ENCODE results near the gene PHF5A.
A peak's percentile ranks its signal among the peaks of the same experiment; 100 is the strongest.

Gene PHF5A

DNA sequence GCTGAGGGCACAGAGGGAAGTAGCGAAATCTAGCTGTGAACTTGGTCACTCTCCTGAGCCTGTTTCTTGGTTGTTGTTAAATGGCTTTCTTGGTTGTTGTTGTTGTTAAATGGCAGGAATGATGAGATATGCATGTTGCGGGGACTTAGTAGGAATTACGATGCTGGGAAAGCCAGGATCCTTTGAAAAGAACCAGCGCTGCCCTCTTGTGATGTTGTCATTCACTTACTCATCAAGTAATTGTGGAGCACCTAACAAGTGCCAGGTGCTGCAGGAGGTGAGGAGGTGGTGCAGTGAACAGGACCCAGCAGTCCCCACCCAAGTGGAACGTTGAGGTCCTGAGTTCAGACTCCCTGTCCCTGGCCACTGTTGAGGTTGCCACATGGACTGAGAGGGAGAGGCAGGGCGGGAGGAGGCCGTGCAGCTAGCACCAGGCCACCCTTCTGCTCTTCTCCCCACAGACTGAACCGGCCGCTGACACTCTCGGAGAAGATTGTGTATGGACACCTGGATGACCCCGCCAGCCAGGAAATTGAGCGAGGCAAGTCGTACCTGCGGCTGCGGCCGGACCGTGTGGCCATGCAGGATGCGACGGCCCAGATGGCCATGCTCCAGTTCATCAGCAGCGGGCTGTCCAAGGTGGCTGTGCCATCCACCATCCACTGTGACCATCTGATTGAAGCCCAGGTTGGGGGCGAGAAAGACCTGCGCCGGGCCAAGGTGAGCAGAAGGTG lies 39.0 kb upstream of the PHF5A start:
- DNase-seq (ENCODE audit: insufficient read length, low spot score) (no peak), FAIRE-seq (no peak)
- TF ChIP-seq SPI1 (IDR thresholded peaks at IDR 0.05; ENCODE audit: low read depth, low read length) = no peak
- TF ChIP-seq TAF1 (IDR thresholded peaks at IDR 0.05; ENCODE audit: low read depth, low read length) = no peak
- no peak for TF ChIP-seq POU2F2 (IDR thresholded peaks at IDR 0.05; ENCODE audit: low read depth, low read length)
- TF ChIP-seq PAX5 (IDR thresholded peaks at IDR 0.05; ENCODE audit: insufficient read depth, low read length, severe bottlenecking) = no peak
- TF ChIP-seq POLR2A (IDR thresholded peaks at IDR 0.05; ENCODE audit: low read depth, low read length) = no peak
- no peak for TF ChIP-seq POLR2AphosphoS5 (IDR thresholded peaks at IDR 0.05; ENCODE audit: low read depth, low read length)

DNA sequence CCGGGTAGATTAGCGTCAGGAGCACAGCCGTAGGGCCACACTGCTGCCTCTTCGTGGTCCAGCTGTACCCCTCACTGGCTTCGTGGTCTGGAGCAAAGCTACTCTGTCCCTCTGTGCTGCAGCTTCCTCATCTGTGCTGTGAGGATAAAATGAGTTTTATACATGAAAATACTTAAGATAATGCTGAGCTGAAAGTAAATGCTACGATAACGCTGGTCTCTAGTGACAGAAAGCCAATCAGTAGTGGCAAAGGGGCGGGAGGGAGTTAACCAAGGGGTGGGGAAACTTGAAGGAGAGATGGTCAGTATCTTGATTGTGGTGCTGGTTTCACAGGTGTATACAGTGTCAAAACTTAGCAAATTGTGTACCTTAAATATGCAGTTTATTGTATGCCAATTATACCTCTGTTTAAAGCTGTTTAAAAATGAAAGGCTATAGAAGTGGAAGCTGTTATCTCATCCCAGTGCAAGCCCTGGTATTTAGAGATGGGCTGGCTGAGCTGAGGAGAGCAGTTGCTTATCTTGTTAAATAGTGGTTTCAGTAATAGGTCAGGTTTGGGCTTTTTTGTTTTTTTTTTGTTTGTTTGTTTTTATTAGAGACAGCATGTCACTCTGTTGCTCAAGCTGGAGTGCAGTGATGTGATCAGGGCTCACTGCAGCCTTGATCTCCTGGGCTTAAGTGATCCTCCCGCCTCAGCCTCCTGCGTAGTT lies 37.2 kb upstream of the PHF5A start:
- TF ChIP-seq PAX5 (IDR thresholded peaks at IDR 0.05; ENCODE audit: insufficient read depth, low read length, severe bottlenecking) (no peak), TAF1 (IDR thresholded peaks at IDR 0.05; ENCODE audit: low read depth, low read length) (no peak), POU2F2 (IDR thresholded peaks at IDR 0.05; ENCODE audit: low read depth, low read length) (no peak), SPI1 (IDR thresholded peaks at IDR 0.05; ENCODE audit: low read depth, low read length) (no peak), POLR2A (IDR thresholded peaks at IDR 0.05; ENCODE audit: low read depth, low read length) (no peak), POLR2AphosphoS5 (IDR thresholded peaks at IDR 0.05; ENCODE audit: low read depth, low read length) (no peak)
- DNase-seq (ENCODE audit: insufficient read length, low spot score) (no peak), FAIRE-seq (no peak)

DNA sequence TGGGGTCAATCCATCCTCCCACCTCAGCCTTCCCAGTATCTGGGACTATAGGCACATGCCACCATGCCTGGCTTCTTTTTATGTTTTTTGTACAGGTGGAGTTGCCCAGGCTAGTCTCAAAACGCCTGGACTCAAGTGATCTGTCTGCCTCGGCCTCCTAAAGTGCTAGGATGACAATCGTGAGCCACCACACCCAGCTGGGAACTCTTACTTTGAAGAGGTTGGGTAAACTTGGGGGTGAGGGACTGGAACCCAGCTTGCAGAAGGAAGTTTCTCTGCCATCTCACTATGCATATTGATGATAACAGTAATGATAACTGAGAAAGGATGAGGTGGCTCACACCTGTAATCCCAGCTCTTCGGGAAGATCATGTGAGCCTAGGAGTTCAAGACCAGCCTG lies 36.3 kb upstream of the PHF5A start:
- DNase-seq (ENCODE audit: insufficient read length, low spot score) (no peak), FAIRE-seq (peak; percentile 45)
- no peak for TF ChIP-seq POLR2AphosphoS5 (IDR thresholded peaks at IDR 0.05; ENCODE audit: low read depth, low read length)
- TF ChIP-seq PAX5 (IDR thresholded peaks at IDR 0.05; ENCODE audit: insufficient read depth, low read length, severe bottlenecking) = no peak
- no peak for TF ChIP-seq SPI1 (IDR thresholded peaks at IDR 0.05; ENCODE audit: low read depth, low read length)
- no peak for TF ChIP-seq POU2F2 (IDR thresholded peaks at IDR 0.05; ENCODE audit: low read depth, low read length)
- no peak for TF ChIP-seq TAF1 (IDR thresholded peaks at IDR 0.05; ENCODE audit: low read depth, low read length)
- no peak for TF ChIP-seq POLR2A (IDR thresholded peaks at IDR 0.05; ENCODE audit: low read depth, low read length)

DNA sequence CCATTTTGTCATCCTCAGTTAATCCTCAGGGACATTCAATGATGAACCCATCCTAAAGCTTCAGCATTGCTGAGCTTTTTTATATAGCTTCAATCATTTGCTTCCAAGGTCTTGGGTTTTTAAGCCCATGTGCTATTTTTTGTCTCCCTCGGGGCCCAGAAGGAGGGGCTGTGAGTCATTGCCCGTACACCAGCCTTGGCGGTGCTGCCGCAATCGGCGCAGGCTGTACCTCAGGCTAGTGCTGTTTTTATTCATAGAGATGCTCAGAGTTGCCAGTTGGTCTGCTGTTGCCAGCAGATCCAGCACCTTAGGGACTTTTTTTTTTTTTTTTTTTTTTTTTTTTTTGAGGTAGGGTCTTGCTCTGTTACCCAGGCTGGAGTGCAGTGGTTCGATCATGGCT lies 35.9 kb upstream of the PHF5A start:
- FAIRE-seq = peak; percentile 26
- no peak for DNase-seq (ENCODE audit: insufficient read length, low spot score)
- TF ChIP-seq POU2F2 (IDR thresholded peaks at IDR 0.05; ENCODE audit: low read depth, low read length) (no peak), POLR2A (IDR thresholded peaks at IDR 0.05; ENCODE audit: low read depth, low read length) (no peak), TAF1 (IDR thresholded peaks at IDR 0.05; ENCODE audit: low read depth, low read length) (no peak), POLR2AphosphoS5 (IDR thresholded peaks at IDR 0.05; ENCODE audit: low read depth, low read length) (no peak), SPI1 (IDR thresholded peaks at IDR 0.05; ENCODE audit: low read depth, low read length) (no peak), PAX5 (IDR thresholded peaks at IDR 0.05; ENCODE audit: insufficient read depth, low read length, severe bottlenecking) (no peak)

DNA sequence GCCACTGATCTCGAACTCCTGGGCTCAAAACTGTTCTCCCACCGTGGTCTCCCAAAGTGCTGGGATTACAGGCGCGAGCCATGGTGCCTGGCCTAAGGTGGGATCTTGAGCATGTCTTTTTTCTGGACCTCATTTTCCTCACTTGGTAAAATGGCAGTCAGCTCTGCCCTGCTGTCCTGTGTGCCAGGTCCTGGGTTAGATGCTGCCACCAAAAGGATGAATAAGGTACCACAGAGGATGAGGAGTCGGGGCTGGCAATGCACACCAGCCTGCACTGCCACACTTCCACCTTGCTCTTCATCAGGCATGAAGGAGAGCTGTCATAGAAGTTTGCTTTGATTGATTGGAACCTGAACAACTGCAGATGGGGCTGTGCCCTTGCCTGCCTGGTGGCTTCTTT lies 32.7 kb upstream of the PHF5A start:
- DNase-seq (ENCODE audit: insufficient read length, low spot score) = no peak
- no peak for TF ChIP-seq PAX5 (IDR thresholded peaks at IDR 0.05; ENCODE audit: insufficient read depth, low read length, severe bottlenecking)
- no peak for TF ChIP-seq SPI1 (IDR thresholded peaks at IDR 0.05; ENCODE audit: low read depth, low read length)
- TF ChIP-seq POLR2A (IDR thresholded peaks at IDR 0.05; ENCODE audit: low read depth, low read length) = no peak
- no peak for TF ChIP-seq POU2F2 (IDR thresholded peaks at IDR 0.05; ENCODE audit: low read depth, low read length)
- no peak for TF ChIP-seq POLR2AphosphoS5 (IDR thresholded peaks at IDR 0.05; ENCODE audit: low read depth, low read length)
- TF ChIP-seq TAF1 (IDR thresholded peaks at IDR 0.05; ENCODE audit: low read depth, low read length) = no peak
- peak; percentile 81 for FAIRE-seq

DNA sequence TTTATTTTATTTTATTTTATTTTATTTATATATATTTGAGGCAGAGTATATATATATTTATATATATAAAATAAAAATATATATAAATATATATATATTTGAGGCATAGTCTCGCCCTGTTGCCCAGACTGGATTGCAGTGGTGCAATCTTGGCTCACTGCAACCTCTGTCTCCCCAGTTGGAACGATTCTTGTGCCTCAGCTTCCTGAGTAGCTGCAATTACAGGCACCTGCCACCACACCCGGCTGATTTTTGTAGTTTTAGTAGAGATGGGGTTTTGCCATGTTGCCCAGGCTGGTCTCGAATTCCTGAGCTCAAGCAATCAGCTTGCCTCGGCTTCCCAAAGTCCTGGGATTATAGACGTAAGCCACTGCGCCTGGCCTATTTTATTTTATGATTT lies 31.8 kb upstream of the PHF5A start:
- FAIRE-seq (no peak), DNase-seq (ENCODE audit: insufficient read length, low spot score) (no peak)
- no peak for TF ChIP-seq SPI1 (IDR thresholded peaks at IDR 0.05; ENCODE audit: low read depth, low read length)

DNA sequence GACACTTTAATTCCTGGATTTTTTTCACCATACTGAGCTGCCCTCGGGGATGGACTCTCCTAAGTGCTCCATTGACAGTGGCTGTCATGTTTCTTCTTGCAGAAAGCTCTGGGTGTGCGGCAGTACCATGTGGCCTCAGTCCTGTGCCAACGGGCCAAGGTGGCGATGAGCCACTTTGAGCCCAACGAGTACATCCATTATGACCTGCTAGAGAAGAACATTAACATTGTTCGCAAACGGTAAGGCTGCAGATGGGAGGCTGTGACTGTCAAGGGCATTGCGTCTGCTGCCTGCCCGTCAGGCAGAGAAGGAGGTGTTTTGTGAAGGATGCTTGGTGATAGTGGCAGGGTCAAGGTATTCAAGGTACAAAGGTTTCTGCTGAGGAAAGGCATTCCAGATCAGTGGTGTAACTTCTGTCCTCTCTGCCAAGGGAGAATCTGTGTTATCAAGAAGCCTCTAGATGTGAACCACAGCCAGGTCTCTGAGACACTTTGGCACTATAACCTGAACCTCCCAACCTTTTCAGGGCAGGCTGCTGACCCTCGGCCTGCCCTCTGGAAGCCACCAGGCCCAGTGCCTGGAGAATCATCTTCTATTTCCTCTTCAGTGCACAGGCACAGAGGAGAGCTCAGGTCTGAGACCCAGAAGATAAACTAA lies 31.3 kb upstream of the PHF5A start:
- TF ChIP-seq SPI1 (IDR thresholded peaks at IDR 0.05; ENCODE audit: low read depth, low read length) (no peak), POLR2AphosphoS5 (IDR thresholded peaks at IDR 0.05; ENCODE audit: low read depth, low read length) (no peak), TAF1 (IDR thresholded peaks at IDR 0.05; ENCODE audit: low read depth, low read length) (no peak), POLR2A (IDR thresholded peaks at IDR 0.05; ENCODE audit: low read depth, low read length) (no peak), PAX5 (IDR thresholded peaks at IDR 0.05; ENCODE audit: insufficient read depth, low read length, severe bottlenecking) (no peak), POU2F2 (IDR thresholded peaks at IDR 0.05; ENCODE audit: low read depth, low read length) (no peak)
- no peak for DNase-seq (ENCODE audit: insufficient read length, low spot score)
- FAIRE-seq = no peak

DNA sequence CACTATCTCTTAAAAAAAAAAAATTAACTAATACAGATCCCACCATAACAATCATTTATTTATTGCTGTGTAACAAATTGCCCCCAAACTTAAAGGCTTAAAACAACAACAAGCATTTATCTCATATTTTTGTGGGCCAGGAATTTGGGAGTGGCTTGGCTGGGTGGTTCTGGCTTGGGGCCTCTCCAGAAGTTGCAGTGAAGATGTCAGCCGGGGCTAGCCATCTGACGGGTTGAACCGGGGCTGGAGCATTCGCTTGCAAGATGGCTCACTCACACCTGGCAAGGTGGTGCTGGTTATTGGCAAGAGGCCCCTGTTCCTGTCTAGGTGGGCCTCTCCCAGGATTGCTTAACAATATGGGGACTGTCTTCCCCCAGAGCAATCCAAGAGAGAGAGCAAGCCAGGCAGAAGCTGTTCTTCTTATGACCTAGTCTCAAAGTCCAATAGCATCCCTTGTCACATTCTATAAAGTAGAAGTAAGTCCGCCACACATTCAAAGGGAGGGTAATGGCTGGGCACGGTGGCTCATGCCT lies 29.9 kb upstream of the PHF5A start:
- DNase-seq (ENCODE audit: insufficient read length, low spot score) = no peak
- no peak for FAIRE-seq
- TF ChIP-seq SPI1 (IDR thresholded peaks at IDR 0.05; ENCODE audit: low read depth, low read length) = no peak
- no peak for TF ChIP-seq PAX5 (IDR thresholded peaks at IDR 0.05; ENCODE audit: insufficient read depth, low read length, severe bottlenecking)
- no peak for TF ChIP-seq TAF1 (IDR thresholded peaks at IDR 0.05; ENCODE audit: low read depth, low read length)
- TF ChIP-seq POLR2AphosphoS5 (IDR thresholded peaks at IDR 0.05; ENCODE audit: low read depth, low read length) = no peak
- TF ChIP-seq POU2F2 (IDR thresholded peaks at IDR 0.05; ENCODE audit: low read depth, low read length) = no peak
- TF ChIP-seq POLR2A (IDR thresholded peaks at IDR 0.05; ENCODE audit: low read depth, low read length) = no peak

DNA sequence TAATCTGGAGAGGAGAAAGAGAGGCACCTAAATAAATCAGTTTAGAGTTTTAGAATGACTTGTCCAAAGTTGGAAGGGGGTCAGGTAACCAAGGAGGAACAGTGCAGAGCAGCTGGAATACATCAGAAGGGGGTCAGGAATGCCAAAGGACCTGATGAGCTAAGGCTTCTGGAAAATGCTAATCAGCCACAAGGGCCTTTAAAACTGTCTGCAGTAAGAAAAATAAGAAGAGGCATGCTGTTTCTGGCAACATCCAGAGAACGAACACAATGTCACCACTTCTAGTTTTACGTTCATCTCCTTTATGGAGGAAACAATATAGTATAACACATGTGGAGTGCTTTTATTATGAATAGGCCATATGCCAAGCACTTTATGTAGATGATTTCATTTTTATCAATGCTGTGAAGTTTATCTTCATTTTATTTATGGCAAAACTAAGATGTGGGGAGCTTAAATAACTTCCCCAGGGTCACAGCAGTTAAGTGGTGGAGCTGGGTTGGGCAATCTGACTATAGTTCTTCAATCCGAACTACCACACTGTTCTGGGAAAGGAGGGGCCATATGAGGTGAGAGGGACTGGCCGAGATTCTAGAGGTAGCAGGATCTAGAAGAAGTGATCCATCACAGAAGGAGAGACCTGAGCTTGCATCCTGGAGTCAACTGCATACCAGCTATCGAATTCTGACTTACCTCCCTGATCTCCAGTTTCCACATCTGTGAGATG lies 23.0 kb upstream of the PHF5A start:
- no peak for FAIRE-seq
- DNase-seq (ENCODE audit: insufficient read length, low spot score) = no peak
- no peak for TF ChIP-seq TAF1 (IDR thresholded peaks at IDR 0.05; ENCODE audit: low read depth, low read length)
- no peak for TF ChIP-seq POLR2AphosphoS5 (IDR thresholded peaks at IDR 0.05; ENCODE audit: low read depth, low read length)
- TF ChIP-seq POU2F2 (IDR thresholded peaks at IDR 0.05; ENCODE audit: low read depth, low read length) = no peak

Measured in GM12891 (cell line).